Measurements from ENCODE around the gene CFAP300. TPM values are rescaled to one million over a fixed set of nuclear protein-coding genes. Genes with fewer than 3 reads are reported as not detected.

The CFAP300 gene
- total and polyA plus RNA-seq, 4 donors: 11.0 to 21.3 (median 14.3) TPM

DNA sequence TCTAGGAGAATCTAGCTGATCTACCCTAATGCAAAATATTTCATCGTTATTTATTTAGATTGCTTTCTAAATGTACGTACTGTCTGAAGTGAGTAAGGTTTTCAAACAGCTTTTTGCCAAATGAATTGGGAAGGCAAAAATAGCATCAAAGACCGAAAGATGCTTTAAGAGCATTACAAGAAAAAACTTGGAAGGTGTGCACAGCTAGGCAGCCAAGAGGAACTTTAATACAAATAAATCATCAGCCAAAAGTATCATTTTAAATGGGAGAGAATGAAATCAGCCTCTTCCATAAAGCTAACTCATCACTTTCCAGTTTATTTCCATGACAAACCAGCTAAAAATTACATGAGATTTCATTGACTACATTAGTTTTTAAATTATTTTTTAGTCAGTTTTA lies 30.2 kb upstream of the CFAP300 start:
- no peaks in the 10 kb centered on the region for H3K4me1 ChIP-seq (ENCODE audit: control insufficient read depth in 5 of 5, insufficient read depth in 5 of 5, low read length in 5 of 5)
- H3K4me3 ChIP-seq: no peak overlapping the region
- no peaks in the 10 kb centered on the region for H3K27me3 ChIP-seq (ENCODE audit: control insufficient read depth in 3 of 3, insufficient read depth in 3 of 3, low read length in 2 of 3)
- no peaks in the 10 kb centered on the region for H3K9me3 ChIP-seq (ENCODE audit: control insufficient read depth in 4 of 4, insufficient read depth in 3 of 4, low read length in 3 of 4)
- ATAC-seq (ENCODE audit: insufficient read depth, low FRiP score): no peak
- TF ChIP-seq CTCF (IDR thresholded peaks at IDR 0.05; ENCODE audit: control extremely low read depth, extremely low read depth): no peak
- no peaks in the 10 kb centered on the region for H3K36me3 ChIP-seq (ENCODE audit: control insufficient read depth in 4 of 4, insufficient read depth in 4 of 4, low read length in 4 of 4)
- no peak for DNase-seq
- WGBS, 2 donors: 67 to 80% methylated on average over 3 of the region's 3 CpGs
- H3K9ac ChIP-seq (ENCODE audit: insufficient read depth in 1 of 2, low read length in 2 of 2): no peak overlapping the region
- no peak overlapping the region for H3K27ac ChIP-seq (ENCODE audit: low read depth in 1 of 2, low read length in 1 of 2)

- no peak for TF ChIP-seq CTCF (IDR thresholded peaks at IDR 0.05; ENCODE audit: control extremely low read depth, extremely low read depth)
- Histone ChIP-seq H3K27me3 (ENCODE audit: control insufficient read depth in 3 of 3, insufficient read depth in 3 of 3, low read length in 2 of 3) (no peaks in the 10 kb centered on the region), H3K27ac (ENCODE audit: low read depth in 1 of 2, low read length in 1 of 2) (no peak overlapping the region), H3K9ac (ENCODE audit: insufficient read depth in 1 of 2, low read length in 2 of 2) (no peak overlapping the region), H3K9me3 (ENCODE audit: control insufficient read depth in 4 of 4, insufficient read depth in 3 of 4, low read length in 3 of 4) (no peaks in the 10 kb centered on the region), H3K4me1 (ENCODE audit: control insufficient read depth in 5 of 5, insufficient read depth in 5 of 5, low read length in 5 of 5) (peaks cover 0 to 15% (median 0%) of the 10 kb centered on the region in 5 donors), H3K36me3 (ENCODE audit: control insufficient read depth in 4 of 4, insufficient read depth in 4 of 4, low read length in 4 of 4) (no peaks in the 10 kb centered on the region), H3K4me3 (no peak overlapping the region)
- 52 to 63% methylated on average over 4 of the region's 4 CpGs for WGBS, 2 donors
- ATAC-seq (ENCODE audit: insufficient read depth, low FRiP score) (peak; percentile 75), DNase-seq (no peak)
Measured at GRCh38 chr11:102026217-102026616, 21.0 kb upstream of the CFAP300 start.

DNA sequence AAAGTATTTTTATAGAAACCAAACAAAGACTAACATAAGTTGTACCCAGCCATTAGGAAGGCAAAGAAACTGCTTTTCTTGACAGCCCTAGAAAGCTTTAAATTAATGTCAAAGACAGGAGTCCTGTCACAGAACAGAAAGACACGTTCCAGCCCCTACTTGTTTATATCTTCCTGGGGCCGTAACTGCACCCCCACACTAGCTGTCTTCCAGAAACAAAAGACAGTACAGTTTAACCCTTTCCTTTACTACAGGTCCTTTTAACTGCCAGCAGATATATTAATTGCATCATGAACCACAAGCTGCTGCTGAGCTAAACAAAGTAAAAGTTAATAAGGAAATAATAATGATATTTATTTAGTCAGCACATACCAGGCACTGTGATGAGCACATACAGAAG lies 20.3 kb upstream of the CFAP300 start:
- DNase-seq (no peak), ATAC-seq (ENCODE audit: insufficient read depth, low FRiP score) (no peak)
- no peak overlapping the region for H3K4me3 ChIP-seq
- no peak for TF ChIP-seq CTCF (IDR thresholded peaks at IDR 0.05; ENCODE audit: control extremely low read depth, extremely low read depth)
- H3K27ac ChIP-seq (ENCODE audit: low read depth in 1 of 2, low read length in 1 of 2): no peak overlapping the region
- no peaks in the 10 kb centered on the region for H3K9me3 ChIP-seq (ENCODE audit: control insufficient read depth in 4 of 4, insufficient read depth in 3 of 4, low read length in 3 of 4)
- H3K9ac ChIP-seq (ENCODE audit: insufficient read depth in 1 of 2, low read length in 2 of 2): no peak overlapping the region
- WGBS, 2 donors: 4 to 7% methylated on average over 2 of the region's 2 CpGs
- H3K36me3 ChIP-seq (ENCODE audit: control insufficient read depth in 4 of 4, insufficient read depth in 4 of 4, low read length in 4 of 4): no peaks in the 10 kb centered on the region
- H3K27me3 ChIP-seq (ENCODE audit: control insufficient read depth in 3 of 3, insufficient read depth in 3 of 3, low read length in 2 of 3): no peaks in the 10 kb centered on the region
- H3K4me1 ChIP-seq (ENCODE audit: control insufficient read depth in 5 of 5, insufficient read depth in 5 of 5, low read length in 5 of 5): peaks cover 0 to 15% (median 0%) of the 10 kb centered on the region in 5 donors

GRCh38 chr11:102036757-102037156 lies 10.5 kb upstream of the CFAP300 start:
- WGBS, 2 donors: 70 to 73% methylated on average over 1 of the region's 1 CpG
- Histone ChIP-seq H3K4me3 (no peak overlapping the region), H3K36me3 (ENCODE audit: control insufficient read depth in 4 of 4, insufficient read depth in 4 of 4, low read length in 4 of 4) (no peaks in the 10 kb centered on the region), H3K9me3 (ENCODE audit: control insufficient read depth in 4 of 4, insufficient read depth in 3 of 4, low read length in 3 of 4) (no peaks in the 10 kb centered on the region), H3K4me1 (ENCODE audit: control insufficient read depth in 5 of 5, insufficient read depth in 5 of 5, low read length in 5 of 5) (no peaks in the 10 kb centered on the region), H3K9ac (ENCODE audit: insufficient read depth in 1 of 2, low read length in 2 of 2) (no peak overlapping the region), H3K27me3 (ENCODE audit: control insufficient read depth in 3 of 3, insufficient read depth in 3 of 3, low read length in 2 of 3) (no peaks in the 10 kb centered on the region), H3K27ac (ENCODE audit: low read depth in 1 of 2, low read length in 1 of 2) (no peak overlapping the region)
- ATAC-seq (ENCODE audit: insufficient read depth, low FRiP score): no peak
- no peak for TF ChIP-seq CTCF (IDR thresholded peaks at IDR 0.05; ENCODE audit: control extremely low read depth, extremely low read depth)
- DNase-seq: no peak

All from lung (tissue), 12 donors.